Heart left ventricle (tissue), 13 donors: ENCODE data around the gene DRC1.

Experiments
- CTCF ChIP-seq, 12 donors: fragments of 200-600 bp; sonication (generic) in 4 of 12; IDR thresholded peaks; one replicate each; pipeline versions ENCODE4 v1.5.0 to v1.8.0; 2018 to 2022; ENCODE audit warnings: antibody characterized with exemption in 12 of 12, mild to moderate bottlenecking in 5 of 12
- POLR2A ChIP-seq, 2 donors: fragments of 450-650 bp; IDR thresholded peaks; one replicate each; pipeline ENCODE4 v1.6.1; 2017; ENCODE audit warnings: antibody characterized with exemption in 2 of 2, mild to moderate bottlenecking in 2 of 2, moderate library complexity in 2 of 2
- donor health status: ischemic (EF 13 %, LVEDD 7.1; RV severe dilation, severe dysfunction).
- donor health status: DM: no; HTN: yes; CAD: no.
- donor health status: DM: no; HTN: no; CAD: no.
- donor health status: ischemic (EF 25% LVEDD 6.9; RV normal size, moderate dysfunction).
- donor health status: ischemic (EF 25% LVEDD 5.7; RV mildly dilated, moderate dysfunction).
- donor health status: ischemic (EF 35%, LVEDD 5.7; RV mildly dilated, moderate dysfunction).
- donor health status: nonischemic (EF 11% LVEDD 7.7; RV severe dilation, severe dysfunction).
- donor health status: DM: yes; HTN: yes; CAD: no.
- donor health status: PGD.
- donor health status: ischemic (EF 29% LVEDD 5.4; RV normal size, mild dysfunction).
- donor health status: nonischemic (EF 23%, LVEDD 6.1; RV moderate dilation, normal function).

- TF ChIP-seq CTCF (IDR thresholded peaks at IDR 0.05) (no peak), POLR2A (IDR thresholded peaks at IDR 0.05) (no peak)
These were observed 75.6 kb downstream of the DRC1 start for GRCh38 chr2:26477126-26477910.
